ENCODE results near the gene ZNF148. TPM values are rescaled to one million over a fixed set of nuclear protein-coding genes. Genes with fewer than 3 reads are reported as not detected.

Gene ZNF148
- polyA plus RNA-seq, 3 donors: 6.5 to 48.4 (median 34.1) TPM

- Mint-ChIP-seq H3K4me1 (peaks cover 34% of the 10 kb centered on the region), H3K9me3 (no peaks in the 10 kb centered on the region), H3K27me3 (ENCODE audit: low read depth in 3 of 3) (no peaks in the 10 kb centered on the region), H3K27ac (peak overlapping the region in 1 of 7 donors; percentile 65), H3K4me3 (no peak overlapping the region), H3K36me3 (peaks cover 27 to 42% of the 10 kb centered on the region in 2 donors)
- Histone ChIP-seq H3K27me3 (ENCODE audit: control insufficient read depth in 2 of 2, insufficient read depth in 2 of 2, low read length in 2 of 2) (no peaks in the 10 kb centered on the region), H2AFZ (ENCODE audit: insufficient read depth, low read depth, low read length, poor library complexity, severe bottlenecking) (no peak overlapping the region), H3K9ac (ENCODE audit: insufficient read depth, low read length, poor library complexity, severe bottlenecking) (no peak overlapping the region), H3K27ac (ENCODE audit: low read depth in 1 of 2, low read length in 2 of 2) (no peak overlapping the region), H3K4me1 (ENCODE audit: control insufficient read depth in 1 of 2, insufficient read depth in 2 of 2, low read length in 2 of 2) (peaks cover 12 to 37% of the 10 kb centered on the region in 2 donors), H3K4me2 (replicated peaks; ENCODE audit: extremely low read depth, low read length, poor library complexity, severe bottlenecking) (no peak overlapping the region), H3K36me3 (replicated peaks in 1 of 2; ENCODE audit: control insufficient read depth in 1 of 2, insufficient read depth in 2 of 2, low read length in 2 of 2) (peaks cover 18 to 40% of the 10 kb centered on the region in 2 donors), H4K20me1 (ENCODE audit: insufficient read depth, low read length) (peaks cover 68% of the 10 kb centered on the region), H3K79me2 (ENCODE audit: insufficient read depth, low read length) (peaks cover 45% of the 10 kb centered on the region), H3K4me3 (replicated peaks in 1 of 3; ENCODE audit: low read depth in 2 of 3, low read length in 3 of 3) (no peak overlapping the region), H3K9me3 (replicated peaks in 1 of 2; ENCODE audit: control insufficient read depth in 1 of 2, insufficient read depth in 1 of 2, low read length in 2 of 2) (no peaks in the 10 kb centered on the region)
- WGBS (ENCODE audit: insufficient coverage): 69% methylated on average over 1 of the region's 6 CpGs
- intact Hi-C loops (cut with micrococcal nuclease): no loop called here
- DNase-seq: no peak
- TF ChIP-seq CTCF (IDR thresholded peaks at IDR 0.05): no peak
These were observed 62.0 kb downstream of the ZNF148 start for GRCh38 chr3:125313060-125313635.

DNA sequence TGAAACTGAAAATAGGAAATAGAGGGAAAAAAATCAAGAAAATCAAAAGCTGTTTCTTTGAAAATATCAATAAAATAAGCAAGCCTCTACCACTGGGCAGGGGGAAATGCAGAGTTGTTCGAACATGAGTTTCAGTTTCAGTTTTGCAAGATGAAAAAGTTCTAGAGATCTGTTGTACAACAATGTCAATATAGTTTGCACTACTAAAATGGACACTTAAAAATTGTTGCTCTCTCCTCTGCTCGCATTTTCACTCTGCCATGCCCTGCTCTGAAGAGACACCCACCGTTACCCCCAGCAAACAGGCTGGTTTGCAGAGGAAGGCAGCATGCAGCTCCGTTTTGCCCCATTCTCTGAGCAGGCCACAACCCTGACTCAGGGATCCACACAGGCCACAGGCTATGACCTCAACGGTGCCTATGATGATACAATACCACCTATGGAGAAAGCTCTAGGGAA, 64.5 kb downstream of the ZNF148 start:
- DNase-seq: peak; percentile 29 to 50 (median 31)
- Histone ChIP-seq H2AFZ (ENCODE audit: insufficient read depth, low read depth, low read length, poor library complexity, severe bottlenecking) (peak overlapping the region; percentile 69), H3K27ac (ENCODE audit: low read depth in 1 of 2, low read length in 2 of 2) (peak overlapping the region; percentile 25 to 74), H3K4me1 (ENCODE audit: control insufficient read depth in 1 of 2, insufficient read depth in 2 of 2, low read length in 2 of 2) (peaks cover 0 to 20% of the 10 kb centered on the region in 2 donors), H3K27me3 (ENCODE audit: control insufficient read depth in 2 of 2, insufficient read depth in 2 of 2, low read length in 2 of 2) (no peaks in the 10 kb centered on the region), H3K4me2 (replicated peaks; ENCODE audit: extremely low read depth, low read length, poor library complexity, severe bottlenecking) (peak overlapping the region; percentile 87), H3K9ac (ENCODE audit: insufficient read depth, low read length, poor library complexity, severe bottlenecking) (no peak overlapping the region), H3K79me2 (ENCODE audit: insufficient read depth, low read length) (peaks cover 69% of the 10 kb centered on the region), H4K20me1 (ENCODE audit: insufficient read depth, low read length) (peaks cover 71% of the 10 kb centered on the region), H3K9me3 (replicated peaks in 1 of 2; ENCODE audit: control insufficient read depth in 1 of 2, insufficient read depth in 1 of 2, low read length in 2 of 2) (no peaks in the 10 kb centered on the region), H3K36me3 (replicated peaks in 1 of 2; ENCODE audit: control insufficient read depth in 1 of 2, insufficient read depth in 2 of 2, low read length in 2 of 2) (peaks cover 21 to 58% of the 10 kb centered on the region in 2 donors), H3K4me3 (replicated peaks in 1 of 3; ENCODE audit: low read depth in 2 of 3, low read length in 3 of 3) (peak overlapping the region; percentile 22 to 78 (median 68))
- H3K36me3 Mint-ChIP-seq: peaks cover 33 to 54% of the 10 kb centered on the region in 2 donors
- peaks cover 17% of the 10 kb centered on the region for H3K4me1 Mint-ChIP-seq
- H3K27me3 Mint-ChIP-seq (ENCODE audit: low read depth in 3 of 3): no peaks in the 10 kb centered on the region
- no peaks in the 10 kb centered on the region for H3K9me3 Mint-ChIP-seq
- 3% methylated on average over 3 of the region's 5 CpGs for WGBS (ENCODE audit: insufficient coverage)
- peak overlapping the region; percentile 81 to 90 for H3K4me3 Mint-ChIP-seq
- no peak for TF ChIP-seq CTCF (IDR thresholded peaks at IDR 0.05)
- intact Hi-C loops (cut with micrococcal nuclease): no loop called here
- H3K27ac Mint-ChIP-seq: peak overlapping the region; percentile 67 to 93 (median 84)
